Measurements from ENCODE around the gene RNF19B. TPM values are rescaled to one million over a fixed set of nuclear protein-coding genes. Genes with fewer than 3 reads are reported as not detected.

The RNF19B gene
- total and polyA plus RNA-seq, 2 of the 8 experiments (the other 6 are each of a cell fraction or from before 2014, with no cell fraction given), result 9.2 to 11.2 TPM

DNA sequence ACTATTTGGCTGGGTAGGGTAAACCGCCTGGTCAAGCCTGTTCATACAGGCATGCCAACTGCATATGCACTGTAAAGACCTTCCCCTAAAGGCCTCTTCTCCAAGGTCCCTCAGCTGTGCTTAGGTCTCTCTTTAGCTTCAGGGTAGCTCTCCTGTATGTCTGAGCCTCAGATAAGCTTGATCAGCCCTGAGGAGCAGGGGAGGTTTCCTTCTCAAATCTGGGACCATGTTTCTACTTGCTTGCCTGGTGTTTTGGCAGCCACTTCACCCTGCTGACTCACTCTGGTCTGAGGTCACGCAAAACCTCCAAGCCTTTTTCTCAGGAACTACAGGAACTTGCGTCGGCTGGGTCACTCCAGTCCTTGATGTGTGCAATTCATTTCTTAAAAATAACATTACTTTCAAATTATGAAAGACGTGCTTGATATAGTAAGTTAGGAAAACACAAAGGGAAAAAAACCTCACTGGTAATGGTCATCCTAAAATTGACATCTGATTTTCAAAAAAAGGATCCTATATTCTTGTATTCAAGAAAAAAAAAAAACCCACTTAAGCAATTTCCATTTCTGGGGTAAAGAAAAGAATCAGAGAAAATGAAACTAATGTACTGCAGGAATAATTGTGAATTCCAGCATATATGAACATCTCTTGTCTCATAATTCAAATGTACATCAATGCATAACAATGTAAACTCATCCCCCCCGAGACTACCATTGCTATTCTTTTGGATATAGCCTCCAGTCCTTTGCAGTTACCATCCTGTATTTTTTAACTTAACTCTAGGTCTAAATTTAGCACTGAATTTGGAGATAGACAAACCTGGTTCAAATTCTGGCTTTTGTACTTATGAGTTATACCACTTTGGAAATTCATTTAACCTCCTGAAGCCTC is 24.8 kb upstream of the RNF19B start:
- H2AK5ac ChIP-seq (ENCODE audit: low read depth, low read length), result no peak overlapping the region
- H3K9ac ChIP-seq (replicated peaks in 1 of 4; ENCODE audit: extremely low read depth in 1 of 4, low read depth in 3 of 4, low read length in 3 of 4), result no peak overlapping the region
- no peak overlapping the region for H3K27ac ChIP-seq (ENCODE audit: low read depth, low read length)
- DNase-seq (ENCODE audit: low read depth in 1 of 2, low spot score in 2 of 2) (no peak), FAIRE-seq (no peak)
- no peaks in the 10 kb centered on the region for H4K20me1 ChIP-seq (replicated peaks in 1 of 2; ENCODE audit: control insufficient read depth in 1 of 2, insufficient read depth in 2 of 2, low read length in 2 of 2)
- no peaks in the 10 kb centered on the region for H3K36me3 ChIP-seq (ENCODE audit: control insufficient read depth in 2 of 4, insufficient read depth in 4 of 4, low read length in 3 of 4)
- no peak overlapping the region for H3K23ac ChIP-seq (ENCODE audit: insufficient read length)
- H2BK5ac ChIP-seq (ENCODE audit: low read depth, low read length), result no peak overlapping the region
- no peak overlapping the region for H2BK120ac ChIP-seq (replicated peaks; ENCODE audit: low read depth, low read length)
- H3K27me3 ChIP-seq (replicated peaks in 1 of 4; ENCODE audit: control insufficient read depth in 3 of 4, extremely low read depth in 1 of 4, insufficient read depth in 3 of 4, low read length in 3 of 4), result peaks cover 0 to 1% (median 0%) of the 10 kb centered on the region in 4 experiments; a peak in 1 of 7 replicates
- no peak overlapping the region for H3K18ac ChIP-seq (ENCODE audit: extremely low read depth, low read length)
- H4K5ac ChIP-seq (ENCODE audit: insufficient read length, low read depth, low read length), result no peak overlapping the region
- H3K9me3 ChIP-seq (ENCODE audit: insufficient read depth in 2 of 2, low read depth in 1 of 2, low read length in 1 of 2), result no peaks in the 10 kb centered on the region
- no peak overlapping the region for H3K56ac ChIP-seq (replicated peaks; ENCODE audit: insufficient read length, low read depth, low read length)
- peaks cover 8 to 21% (median 11%) of the 10 kb centered on the region in 4 experiments; a peak in 6 of 7 replicates for H3K4me1 ChIP-seq (replicated peaks in 1 of 4; ENCODE audit: control insufficient read depth in 3 of 4, insufficient read depth in 4 of 4, low read length in 3 of 4)
- H3K14ac ChIP-seq (ENCODE audit: insufficient read length), result peak overlapping the region; percentile 40
- no peak overlapping the region for H2AFZ ChIP-seq (ENCODE audit: low read length)
- CTCF ChIA-PET (ENCODE audit: partially characterized antibody), result interaction anchor here (0.7 to 1.8 kb wide), 3 partner anchors 12 to 97 kb away, joined by 3 to 4 read pairs (median 3); no protein-coding TSS in a partner anchor
- H3K4me3 ChIP-seq (ENCODE audit: extremely low read depth in 1 of 4, insufficient read depth in 2 of 4, low read depth in 3 of 4, low read length in 4 of 4), result no peak overlapping the region
- no peak overlapping the region for H3K4ac ChIP-seq (replicated peaks; ENCODE audit: insufficient read length, low read depth, low read length)
- no peak overlapping the region for H2BK15ac ChIP-seq (ENCODE audit: low read length)
- no peak overlapping the region for H3K4me2 ChIP-seq (ENCODE audit: insufficient read depth in 1 of 2, low read depth in 2 of 2, low read length in 2 of 2)
- POLR2A ChIA-PET (ENCODE audit: partially characterized antibody), result interaction anchor here (0.9 to 1.2 kb wide), 2 partner anchors 8 to 25 kb away, joined by 4 to 5 read pairs; partner anchors contain the start of gene RNF19B
- H4K8ac ChIP-seq (ENCODE audit: extremely low read depth, insufficient read depth, low read length), result no peak overlapping the region
- 93% methylated on average over 6 of the region's 6 CpGs; no CpG with 5 or more reads in 1 of the 2 experiments for WGBS, 2 experiments (ENCODE audit: extremely low coverage in 1 of 2, insufficient coverage in 1 of 2, insufficient read length in 1 of 2, insufficient replicate concordance in 2 of 2, low coverage in 1 of 2, low lambda C conversion rate in 2 of 2, missing lambda C conversion rate in 1 of 2)
- H3K79me2 ChIP-seq (ENCODE audit: control insufficient read depth in 1 of 2, insufficient read depth in 2 of 2, low read length in 2 of 2), result no peaks in the 10 kb centered on the region
- no peaks in the 10 kb centered on the region for H3K23me2 ChIP-seq (ENCODE audit: low read depth, low read length)
- H2BK20ac ChIP-seq (ENCODE audit: low read length), result no peak overlapping the region
- H4K91ac ChIP-seq (replicated peaks; ENCODE audit: insufficient read length, low read length), result no peak overlapping the region
- H2BK12ac ChIP-seq (ENCODE audit: low read depth, low read length), result no peak overlapping the region
- peaks cover 4% of the 10 kb centered on the region for H3K79me1 ChIP-seq (ENCODE audit: low read depth, low read length)
- TF ChIP-seq SIN3A (conservative IDR thresholded peaks at IDR 0.05 in 1 of 2, IDR thresholded peaks at IDR 0.05 in 1 of 2; ENCODE audit: low read depth in 1 of 2, low read length in 2 of 2), result no peak
- no peak for TF ChIP-seq CBX5 (IDR thresholded peaks at IDR 0.05; ENCODE audit: low read depth, low read length)
- no peak for TF ChIP-seq KDM4A (IDR thresholded peaks at IDR 0.05; ENCODE audit: low read depth, low read length, severe bottlenecking)
- no peak for TF ChIP-seq NRF1 (IDR thresholded peaks at IDR 0.05; ENCODE audit: low read depth, low read length)
- TF ChIP-seq CHD1 (IDR thresholded peaks at IDR 0.05; ENCODE audit: low read depth, low read length), result no peak
- no peak for TF ChIP-seq POU5F1 (IDR thresholded peaks at IDR 0.05; ENCODE audit: low read depth, low read length)
- no peak for TF ChIP-seq FOSL1 (IDR thresholded peaks at IDR 0.05; ENCODE audit: insufficient read depth, low read depth, low read length)
- no peak for TF ChIP-seq EP300 (IDR thresholded peaks at IDR 0.05; ENCODE audit: borderline replicate concordance in 1 of 2, low read depth in 2 of 2, low read length in 2 of 2)
- no peak for TF ChIP-seq SP4 (IDR thresholded peaks at IDR 0.05; ENCODE audit: low read length)
- no peak for TF ChIP-seq RFX5 (IDR thresholded peaks at IDR 0.05; ENCODE audit: borderline replicate concordance, low read depth, low read length)
- no peak for TF ChIP-seq SUZ12 (IDR thresholded peaks at IDR 0.05; ENCODE audit: low read length)
- TF ChIP-seq MAFK (IDR thresholded peaks at IDR 0.05; ENCODE audit: low read depth, low read length), result no peak
